NCI-H2227 treated with DMSO at 0.1 percent for 48 hours (cell line): Measurements from ENCODE around the gene ZNF497.
"Not testable (repeated sequence)": the region's sequence is repeated elsewhere in the genome, so short reads cannot be mapped to it uniquely, and the experiment has no call there.

Experiments
- DNase-seq: peaks from one replicate; lab custom pipeline; 2025; lab: John Stamatoyannopoulos, UW

Gene ZNF497

DNA sequence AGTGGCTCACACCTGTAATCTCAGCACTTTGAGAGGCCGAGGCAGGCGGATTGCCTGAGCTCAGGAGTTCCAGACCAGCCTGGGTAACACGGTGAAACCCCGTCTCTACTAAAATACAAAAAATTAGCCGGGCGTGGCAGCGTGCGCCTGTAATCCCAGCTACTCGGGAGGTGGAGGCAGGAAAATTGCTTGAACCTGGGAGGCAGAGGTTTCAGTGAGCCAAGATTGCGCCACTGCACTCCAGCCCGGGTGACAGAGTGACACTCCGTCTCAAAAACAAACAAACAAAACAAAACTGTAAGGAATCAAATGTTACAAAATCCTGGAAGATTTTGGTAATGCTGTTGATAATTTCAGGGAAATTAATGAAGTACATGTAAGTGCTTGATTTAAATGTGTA lies 14.5 kb downstream of the ZNF497 start:
- not testable (repeated sequence) for DNase-seq

DNA sequence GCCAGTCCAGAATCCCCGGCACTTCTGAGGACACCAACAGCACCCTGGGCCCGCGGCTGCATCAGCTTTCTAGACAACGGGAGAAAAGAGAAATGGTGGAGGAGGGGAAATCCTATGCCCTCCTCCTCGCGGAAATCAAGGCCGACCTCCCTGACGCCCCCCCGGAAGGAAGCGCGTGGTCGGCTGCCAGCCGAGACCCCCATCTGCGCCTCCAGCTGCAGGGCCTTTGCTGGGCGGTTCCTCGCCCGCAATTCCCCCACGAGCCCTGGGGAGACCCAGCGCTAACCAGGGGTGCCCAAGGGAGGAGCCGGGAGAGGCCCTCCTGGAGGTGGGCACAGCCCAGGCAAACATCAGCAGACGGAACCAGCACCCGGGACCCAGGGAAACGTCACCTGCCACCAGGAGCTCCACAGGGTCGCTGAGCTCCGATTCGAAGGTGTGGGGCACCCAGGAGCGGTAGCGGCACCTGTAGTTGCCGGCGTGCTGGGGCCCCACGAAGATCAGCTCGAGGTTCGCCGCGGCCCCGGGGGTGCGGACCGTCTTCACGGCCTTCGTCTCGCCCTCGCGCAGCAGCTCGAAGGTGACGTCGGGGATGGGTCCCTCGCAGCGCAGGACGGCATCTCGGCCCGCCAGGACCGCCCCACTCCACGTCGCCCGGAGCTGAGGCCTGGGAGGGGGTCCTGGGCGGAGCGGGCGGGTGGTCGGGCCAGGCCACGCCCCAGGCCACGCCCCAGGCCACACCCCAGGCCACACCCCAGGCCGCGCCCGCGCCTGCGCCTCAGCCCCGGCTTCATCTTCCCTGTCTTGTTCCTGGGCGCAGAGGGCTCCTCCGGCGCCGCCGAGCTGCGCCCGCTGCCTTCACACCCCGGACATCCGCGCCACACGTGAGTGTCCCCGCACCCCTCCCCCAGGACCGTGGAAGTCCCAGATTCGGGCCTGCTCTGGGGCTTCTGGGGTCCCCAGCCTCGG lies 15.3 kb downstream of the ZNF497 start:
- DNase-seq: peak; percentile 93

DNA sequence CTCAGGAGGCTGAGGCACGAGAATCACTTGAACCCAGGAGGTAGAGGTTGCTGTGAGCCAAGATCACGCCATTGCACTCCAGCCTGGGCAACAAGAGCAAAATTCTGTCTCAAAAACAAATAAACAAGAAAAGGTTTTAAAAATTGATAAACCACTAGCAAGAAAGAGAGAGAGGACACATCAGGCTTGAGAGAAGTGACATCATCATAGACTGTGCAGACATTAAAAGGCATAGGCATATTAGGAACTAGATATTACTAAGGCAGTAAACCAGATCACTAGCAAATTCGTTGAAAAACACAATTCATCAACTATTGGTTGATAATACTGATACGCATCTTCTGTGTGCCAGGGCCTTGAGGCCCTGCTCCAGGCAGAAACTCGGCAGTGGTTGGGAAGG lies 17.0 kb downstream of the ZNF497 start:
- no peak for DNase-seq

DNA sequence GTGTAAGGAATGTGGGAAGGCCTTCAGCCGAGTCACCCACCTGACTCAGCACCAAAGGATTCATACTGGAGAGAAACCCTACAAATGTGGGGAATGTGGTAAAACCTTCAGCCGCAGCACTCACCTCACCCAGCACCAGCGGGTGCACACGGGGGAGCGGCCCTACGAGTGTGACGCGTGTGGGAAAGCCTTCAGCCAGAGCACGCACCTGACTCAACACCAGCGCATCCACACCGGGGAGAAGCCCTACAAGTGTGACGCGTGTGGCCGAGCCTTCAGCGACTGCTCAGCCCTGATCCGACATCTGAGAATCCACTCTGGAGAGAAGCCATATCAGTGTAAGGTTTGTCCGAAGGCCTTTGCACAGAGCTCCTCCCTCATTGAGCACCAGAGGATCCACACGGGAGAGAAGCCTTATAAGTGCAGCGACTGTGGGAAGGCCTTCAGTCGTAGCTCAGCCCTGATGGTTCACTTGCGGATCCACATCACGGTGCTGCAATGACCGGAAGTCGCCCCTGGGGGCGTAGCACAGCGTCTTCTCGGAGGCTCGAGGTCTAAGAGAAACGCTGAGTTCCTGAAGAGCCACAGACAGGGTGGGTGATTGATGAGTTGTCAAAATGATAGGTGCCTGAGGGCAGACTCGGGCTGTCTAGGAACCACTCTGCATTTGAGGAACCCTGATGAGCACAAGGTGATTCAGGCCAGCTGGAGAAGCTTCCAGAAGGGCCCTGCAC lies 23.6 kb downstream of the ZNF497 start:
- no peak for DNase-seq

DNA sequence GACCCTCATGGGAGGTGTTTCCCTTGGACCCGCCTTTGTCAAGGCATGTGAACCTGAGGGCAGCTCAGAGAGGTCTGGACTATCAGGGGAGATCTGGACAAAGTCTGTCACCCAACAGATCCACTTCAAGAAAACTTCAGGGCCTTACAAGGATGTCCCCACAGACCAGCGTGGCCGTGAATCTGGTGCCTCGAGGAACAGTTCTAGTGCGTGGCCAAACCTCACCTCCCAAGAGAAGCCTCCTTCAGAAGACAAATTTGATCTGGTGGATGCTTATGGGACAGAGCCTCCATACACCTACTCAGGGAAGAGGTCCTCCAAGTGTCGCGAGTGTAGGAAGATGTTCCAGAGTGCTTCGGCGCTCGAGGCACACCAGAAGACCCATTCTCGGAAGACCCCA lies 24.2 kb downstream of the ZNF497 start:
- DNase-seq: no peak

DNA sequence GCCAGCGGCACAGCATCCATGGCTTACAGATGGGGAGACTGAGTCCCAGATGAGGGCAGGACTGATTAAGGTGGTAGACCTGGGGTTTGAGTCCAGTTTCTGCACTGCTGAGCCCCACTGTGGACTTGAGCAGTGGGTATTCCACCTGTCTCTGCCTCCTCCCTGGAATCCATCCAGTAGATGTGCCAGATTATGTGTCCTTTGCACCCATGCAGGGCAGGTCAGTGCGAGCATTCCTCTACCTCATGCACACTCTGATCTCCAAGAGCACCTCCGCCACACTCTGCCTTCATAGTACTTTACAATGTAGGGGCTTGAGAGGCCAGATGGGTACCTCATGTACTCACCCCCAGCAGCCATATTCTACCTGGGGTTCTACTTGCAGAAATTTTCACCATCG lies 25.7 kb downstream of the ZNF497 start:
- DNase-seq: no peak

DNA sequence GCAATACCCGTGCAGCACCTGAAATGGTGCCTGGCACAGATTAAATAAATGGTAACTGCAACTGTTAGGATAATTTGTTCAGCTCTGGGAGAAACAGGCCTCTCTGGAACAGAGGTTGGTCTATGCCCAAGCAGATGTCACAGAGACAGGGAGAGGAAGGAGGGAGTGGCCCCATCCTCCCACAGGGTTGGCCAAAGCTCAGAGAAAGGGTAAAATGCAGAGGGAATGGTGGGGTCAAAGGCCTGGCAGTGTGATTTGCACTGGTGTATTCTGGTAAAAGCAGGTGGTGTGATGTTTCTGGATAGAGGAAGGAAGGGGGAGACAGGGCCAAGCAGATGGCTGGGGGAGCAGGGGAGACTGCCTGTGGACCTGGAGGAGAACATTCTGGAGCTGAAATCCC lies 26.3 kb downstream of the ZNF497 start:
- DNase-seq: no peak

DNA sequence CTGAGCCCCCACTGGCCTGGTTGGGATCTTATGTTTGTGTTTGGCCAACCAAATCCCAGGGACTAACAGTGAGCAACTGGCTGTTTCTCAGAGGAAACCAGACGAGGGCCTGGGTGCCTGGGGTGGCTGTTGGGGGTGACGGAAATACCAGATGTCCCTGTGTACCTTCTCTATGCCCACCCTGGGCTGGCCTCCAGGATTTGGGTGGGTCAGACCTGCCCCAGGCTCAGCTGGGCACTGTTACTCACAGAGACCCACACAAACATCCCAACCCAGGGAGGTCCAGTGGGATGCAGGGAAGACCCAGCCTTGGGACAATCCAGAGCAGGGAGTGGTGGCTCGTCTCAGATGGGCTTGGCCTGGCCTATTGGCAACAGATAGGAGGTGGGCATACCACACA lies 26.9 kb downstream of the ZNF497 start:
- no peak for DNase-seq

DNA sequence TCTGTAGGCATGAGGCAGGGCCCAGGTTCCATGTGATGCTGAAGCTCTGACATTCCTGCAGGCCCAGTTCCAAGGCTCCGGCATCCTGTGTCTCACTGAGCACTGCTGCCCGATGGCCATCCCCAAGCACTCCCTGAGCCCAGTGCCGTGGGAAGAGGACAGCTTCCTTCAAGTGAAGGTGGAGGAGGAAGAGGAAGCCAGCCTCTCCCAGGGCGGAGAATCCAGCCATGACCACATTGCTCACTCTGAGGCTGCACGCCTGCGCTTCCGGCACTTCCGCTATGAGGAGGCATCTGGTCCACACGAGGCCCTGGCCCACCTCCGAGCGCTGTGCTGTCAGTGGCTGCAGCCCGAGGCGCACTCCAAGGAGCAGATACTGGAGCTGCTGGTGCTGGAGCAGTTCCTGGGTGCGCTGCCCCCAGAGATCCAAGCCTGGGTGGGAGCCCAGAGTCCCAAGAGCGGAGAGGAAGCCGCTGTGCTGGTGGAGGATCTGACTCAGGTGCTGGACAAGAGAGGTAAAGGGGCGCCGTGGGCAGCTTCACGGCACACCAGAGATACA lies 27.8 kb downstream of the ZNF497 start:
- DNase-seq: no peak

DNA sequence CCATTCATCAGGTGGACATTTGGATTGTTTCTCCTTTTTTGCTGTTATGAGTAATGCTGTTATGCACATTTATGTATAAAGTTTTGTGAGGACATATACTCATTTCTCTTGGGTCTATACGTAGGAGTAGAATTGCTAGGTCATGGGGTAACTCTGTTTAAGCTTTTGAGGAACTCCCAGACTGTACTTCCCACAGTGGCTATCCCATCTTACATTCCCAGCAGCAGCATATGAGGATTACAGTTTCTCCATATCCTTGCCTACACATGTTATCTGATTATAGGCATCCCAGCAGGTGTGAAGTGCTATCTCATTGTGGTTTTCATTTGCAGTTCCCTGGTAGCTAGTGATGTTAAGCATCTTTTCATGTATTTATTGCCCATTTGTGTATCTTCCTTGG lies 29.9 kb downstream of the ZNF497 start:
- no peak for DNase-seq

DNA sequence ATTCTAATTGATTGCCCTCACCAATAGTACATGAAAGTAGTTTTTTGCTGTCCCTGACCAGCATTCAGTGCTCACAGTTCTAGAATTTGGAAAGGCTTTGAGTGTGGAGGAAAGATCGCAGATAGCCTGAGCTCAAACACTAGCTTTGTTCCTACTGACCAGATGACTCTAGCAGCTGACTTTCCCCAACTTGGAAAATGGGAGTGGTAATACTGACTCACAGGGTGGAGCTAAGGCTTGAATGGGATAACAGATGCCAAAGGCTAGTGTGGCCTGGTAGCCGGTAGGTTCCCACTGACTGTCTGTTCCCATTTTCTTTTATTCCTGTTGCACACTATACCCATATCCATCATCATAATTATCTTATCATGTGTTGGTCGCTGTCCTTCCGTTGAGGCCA lies 32.1 kb downstream of the ZNF497 start:
- no peak for DNase-seq

DNA sequence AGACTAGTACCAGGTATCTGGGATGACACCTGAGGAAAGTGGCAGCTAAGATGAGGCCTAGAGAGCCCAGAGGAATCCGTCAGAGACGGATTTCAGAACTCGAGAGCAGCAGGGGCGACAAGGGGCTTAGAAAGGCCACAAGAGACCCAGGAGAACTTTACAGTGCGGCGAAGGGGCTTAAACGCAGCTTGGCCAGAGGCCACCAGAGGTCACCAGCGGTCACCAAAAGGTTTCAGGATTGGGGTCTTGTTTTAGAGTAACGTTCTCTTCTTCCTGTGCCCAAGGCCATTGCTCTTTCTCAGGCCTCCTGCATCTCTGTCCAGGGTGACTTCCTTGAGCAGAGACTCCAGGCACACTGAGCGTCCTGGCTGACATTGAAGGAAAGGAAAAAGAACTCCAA lies 33.6 kb downstream of the ZNF497 start:
- no peak for DNase-seq

DNA sequence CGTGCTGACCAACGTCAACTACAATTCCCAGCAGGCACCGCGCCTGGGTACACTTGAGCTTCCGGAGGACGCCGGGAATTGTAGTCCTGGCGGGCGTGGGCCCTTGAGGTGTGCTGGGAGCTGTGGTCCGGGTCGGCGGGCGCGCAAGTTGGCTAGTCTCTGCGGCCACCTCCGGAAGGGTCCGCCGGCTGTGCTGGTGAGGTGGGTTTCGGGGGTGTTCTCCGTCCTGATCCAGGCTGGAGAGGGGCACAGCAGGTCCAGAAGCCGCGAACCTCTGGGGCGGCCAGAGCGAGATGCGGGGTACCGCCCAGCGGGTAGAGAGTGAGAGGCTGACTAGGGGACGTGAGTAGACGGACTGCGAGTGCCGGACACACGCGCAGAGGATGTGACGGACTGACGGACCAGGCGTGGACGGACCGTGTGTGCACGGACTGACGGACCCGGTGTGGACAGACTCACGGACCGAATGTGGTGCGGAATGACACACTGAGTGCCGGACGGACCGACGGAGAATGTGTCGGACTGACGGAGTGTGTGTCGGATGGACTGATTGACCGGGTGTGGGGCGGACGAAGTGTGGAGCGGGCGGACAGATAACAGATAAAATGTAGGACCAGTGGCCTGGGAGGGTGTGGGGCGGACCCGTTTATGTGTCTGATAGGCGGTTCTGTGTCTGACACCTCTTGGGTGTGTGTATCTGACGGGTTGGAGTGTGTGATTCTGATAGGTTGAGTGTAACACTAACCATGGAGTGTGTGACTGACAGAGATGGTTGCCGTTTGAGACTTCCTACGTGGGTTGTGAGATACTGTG lies 35.4 kb downstream of the ZNF497 start, which contains the start of gene ZSCAN22:
TSS of gene ZSCAN22 (plus strand) at position 81 of the 813 bp plus-strand sequence. CDS start 7,809 bp downstream, outside the sequence.
- peak; percentile 100 for DNase-seq

DNA sequence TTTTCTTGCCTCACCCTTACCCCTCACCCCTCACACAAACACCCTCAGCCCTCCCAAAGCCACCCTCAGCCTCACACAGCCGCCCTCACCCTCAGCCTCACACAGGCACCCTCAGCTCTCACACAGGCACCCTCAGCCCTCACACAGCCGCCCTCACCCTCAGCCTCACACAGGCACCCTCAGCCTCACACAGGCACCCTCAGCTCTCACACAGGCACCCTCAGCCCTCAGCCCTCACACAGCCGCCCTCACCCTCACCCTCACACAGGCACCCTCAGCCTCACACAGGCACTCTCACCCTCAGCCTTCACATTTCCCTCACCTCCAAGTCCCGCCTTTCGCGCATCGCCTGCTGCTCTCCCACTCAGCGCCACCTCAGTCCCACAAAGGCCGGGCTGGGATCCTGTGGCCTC lies 36.0 kb downstream of the ZNF497 start:
- DNase-seq: no peak

DNA sequence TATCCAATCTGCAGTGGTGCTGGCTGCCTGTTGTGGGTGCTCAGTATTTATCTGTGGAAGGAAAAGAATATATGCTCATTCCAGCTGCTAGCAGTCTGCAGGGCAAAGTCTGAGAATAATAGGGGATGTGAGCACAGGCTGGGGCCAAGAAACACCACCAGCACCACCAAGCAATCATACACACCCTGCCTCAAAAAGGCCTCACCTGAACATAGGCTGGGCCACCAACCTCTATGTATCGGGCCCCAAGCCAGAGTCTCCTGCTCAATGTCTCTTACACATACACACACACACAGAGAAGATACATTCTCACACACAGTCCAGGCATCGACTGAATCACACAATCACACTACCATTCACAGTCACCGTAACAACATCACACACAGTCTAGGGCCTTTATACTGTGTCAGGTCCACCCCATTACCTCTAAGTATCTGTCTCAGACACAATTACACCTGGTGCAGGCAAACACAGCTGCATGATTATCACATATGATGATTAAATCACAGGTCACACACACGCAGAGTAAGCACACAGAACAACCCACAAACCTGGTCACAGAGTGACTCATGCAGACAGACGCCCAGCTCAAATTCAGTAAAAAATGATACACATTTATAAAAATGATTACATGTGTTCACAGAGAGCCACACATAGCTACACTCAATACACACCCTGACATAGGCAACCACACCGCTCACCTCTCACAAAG lies 37.1 kb downstream of the ZNF497 start:
- DNase-seq: no peak

DNA sequence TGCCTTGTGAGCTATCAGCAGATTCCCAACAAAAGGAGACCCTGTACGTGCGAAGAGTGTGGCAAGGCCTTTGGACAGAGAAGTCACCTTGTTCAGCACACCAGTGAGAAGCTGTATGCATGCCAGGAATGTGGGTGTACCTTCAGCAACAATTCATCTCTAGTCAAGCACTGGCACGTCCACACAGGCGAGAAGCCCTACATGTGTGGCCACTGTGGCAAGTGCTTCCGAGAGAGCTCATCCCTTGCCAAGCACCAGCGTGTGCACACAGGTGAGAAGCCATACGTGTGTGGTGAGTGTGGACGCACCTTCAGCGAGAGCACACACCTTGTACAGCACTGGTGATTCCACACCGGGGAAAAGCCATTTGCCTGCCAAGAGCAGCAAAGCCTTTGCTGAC lies 43.3 kb downstream of the ZNF497 start:
- no peak for DNase-seq

DNA sequence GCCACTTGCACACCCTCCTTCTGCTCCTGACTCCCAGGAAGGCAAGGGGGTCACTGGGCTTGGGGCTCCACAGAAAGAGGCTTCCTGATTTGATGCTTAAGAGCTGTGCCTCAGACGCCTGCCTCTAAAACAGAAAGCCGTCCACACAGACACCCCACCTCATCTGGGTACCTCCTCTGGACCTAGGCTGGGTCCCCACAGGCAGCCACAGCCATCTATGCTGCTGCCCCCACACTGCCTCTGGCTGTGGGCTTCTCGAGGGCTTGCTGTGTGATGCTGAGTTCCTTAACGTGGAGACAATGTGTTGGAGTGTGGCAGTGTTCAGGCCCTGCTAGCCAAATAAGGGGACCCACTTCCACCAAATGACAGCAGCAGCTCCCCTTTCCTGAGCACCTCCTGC lies 44.3 kb downstream of the ZNF497 start:
- DNase-seq: no peak

DNA sequence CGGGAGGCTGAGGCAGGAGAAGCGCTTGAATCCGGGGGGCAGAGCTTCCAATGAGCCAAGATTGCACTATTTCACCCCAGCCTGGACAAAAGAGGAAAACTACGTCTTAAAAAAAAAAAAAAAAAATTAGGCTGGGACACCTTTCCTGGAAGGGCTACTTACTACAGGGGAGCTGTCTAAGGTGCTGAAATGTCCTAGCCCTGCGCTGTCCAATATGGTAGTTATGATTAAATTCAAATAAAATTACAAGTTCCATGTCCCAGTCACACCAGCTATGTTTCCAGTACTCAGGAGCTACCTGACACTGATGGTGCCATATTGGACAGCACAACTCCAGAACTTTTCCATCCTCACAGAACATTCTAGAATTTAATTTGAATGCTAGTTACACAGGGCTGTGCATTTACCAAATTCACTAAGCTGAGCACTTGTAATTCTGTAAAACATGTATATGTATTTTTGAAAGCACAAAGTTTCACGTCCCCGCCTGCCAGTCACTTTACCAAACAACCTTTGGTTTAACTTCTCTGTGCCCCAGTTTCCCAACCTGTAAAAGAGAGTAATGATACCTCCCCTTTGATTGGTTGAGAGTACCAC lies 45.0 kb downstream of the ZNF497 start:
- DNase-seq: no peak

DNA sequence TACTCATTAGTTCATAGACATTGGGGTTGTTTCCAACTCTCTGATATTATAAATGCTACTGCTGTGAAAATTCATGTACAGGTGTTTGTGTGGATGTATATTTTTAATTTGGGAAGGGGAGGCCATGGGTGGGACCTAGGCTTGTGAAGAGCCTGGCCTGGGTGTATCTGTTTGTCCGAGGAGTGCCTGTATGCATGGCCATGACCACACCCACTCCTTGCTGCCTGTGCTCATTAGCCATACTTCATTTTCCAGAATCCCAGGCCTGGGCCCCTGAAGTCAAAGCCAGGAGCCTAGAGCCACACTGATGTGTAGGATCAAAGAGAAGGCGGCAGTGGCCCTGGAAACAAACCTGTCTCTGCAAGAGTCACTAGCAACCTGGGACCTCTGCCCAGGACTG lies 47.0 kb downstream of the ZNF497 start:
- DNase-seq: no peak

DNA sequence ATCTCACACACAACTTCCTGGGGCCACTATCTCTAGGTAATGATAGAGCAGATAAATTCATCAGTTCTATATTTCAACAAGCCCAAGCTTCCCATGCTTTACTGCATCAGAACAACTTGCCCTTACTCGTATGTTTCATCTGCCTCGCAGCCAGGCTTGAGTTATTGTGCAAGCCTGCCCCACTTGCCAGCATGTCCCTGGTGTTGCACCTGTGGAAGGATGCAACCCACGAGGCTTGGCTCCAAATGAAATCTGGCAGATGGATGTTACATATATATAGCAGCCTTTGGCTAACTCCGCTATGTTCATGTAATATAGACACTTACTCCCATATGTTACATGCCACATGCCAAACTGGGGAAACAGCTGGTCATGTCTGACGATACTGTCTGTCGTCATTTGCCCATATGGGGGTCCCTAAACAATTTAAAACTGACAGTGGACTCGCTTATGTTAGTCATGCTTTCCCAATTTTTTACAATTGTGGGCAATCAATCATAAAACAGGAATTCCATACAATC lies 51.1 kb downstream of the ZNF497 start:
- no peak for DNase-seq

DNA sequence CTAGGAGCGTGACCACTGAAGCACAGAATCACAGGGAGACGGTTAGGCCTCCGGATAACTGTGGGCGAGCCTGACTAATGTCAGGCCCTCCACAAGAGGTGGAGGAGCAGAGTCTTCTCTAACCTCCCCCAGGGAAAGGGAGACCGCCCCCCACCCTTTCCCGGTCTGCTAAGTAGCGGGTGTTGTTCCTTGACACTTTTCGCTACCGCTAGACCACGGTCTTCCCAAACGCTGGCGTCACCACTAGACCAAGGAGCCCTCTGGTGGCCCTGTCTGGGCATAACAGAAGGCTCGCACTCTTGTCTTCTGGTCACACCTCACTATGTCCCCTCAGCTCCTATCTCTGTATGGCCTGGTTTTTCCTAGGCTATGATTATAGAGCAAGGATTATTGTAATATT lies 51.9 kb downstream of the ZNF497 start:
- not testable (repeated sequence) for DNase-seq
